HepG2 (cell line): ENCODE measurements around the gene COX7A2L. TPM values are rescaled to one million over a fixed set of nuclear protein-coding genes. Genes with fewer than 3 reads are reported as not detected.

ENCODE experiments used
- ATAC-seq: fragments of 200-7000 bp; cut with Tn5 transposase; 3 replicates; pipeline ENCODE4 v1.9.1; 2020; ENCODE audit warnings: mild to moderate bottlenecking, moderate library complexity
- BruUV-seq: library from RNA; stranded (reverse); fragments of 400-500 nt; replicated peaks from 2 replicates; lab custom pipeline; 2021; lab: Mats Ljungman, UMichigan
- CTCF ChIA-PET: fragments of 300-600 bp; formaldehyde crosslinking; extraction: SDS; loops from one replicate; lab custom pipeline; 2021; ENCODE audit warnings: low total read pairs, inconsistent platforms, low intra/inter-chr PET ratio; lab: Yijun Ruan, JAX
- POLR2A ChIA-PET: fragments of 350-600 bp; sonication (Branson Sonifier 250); formaldehyde crosslinking; loops from one replicate; lab custom pipeline; 2020; ENCODE audit warnings: antibody characterized with exemption, inconsistent platforms; lab: Yijun Ruan, JAX
- DNase-seq: peaks from one replicate; pipeline ENCODE4 v3.0.0-alpha.2; 2015; ENCODE audit warnings: low spot score
- FAIRE-seq: peaks from 3 replicates; lab custom pipeline; 2011; peaks lifted over from hg19 to GRCh38; lab: Jason Lieb, UNC
- H2AFZ ChIP-seq: one replicate; pipeline ENCODE4 v1.6.1; 2011; ENCODE audit warnings: low read length, inconsistent platforms
- H3K27ac ChIP-seq: fragments of 300-600 bp; 3 replicates; pipeline ENCODE4 v1.8.0; 2011; ENCODE audit warnings: mixed run types, mild to moderate bottlenecking, mixed read lengths, low read length, inconsistent platforms; ENCODE audit not compliant: insufficient read depth; ENCODE audit errors: extremely low read length
- H3K27me3 ChIP-seq, 2 experiments: fragments of 200-600 bp in 1 of 2; 2 replicates in 1 of 2; 3 replicates in 1 of 2; pipeline versions ENCODE4 v1.6.0 to v1.8.0; 2011; ENCODE audit warnings: low read length in 2 of 2, mild to moderate bottlenecking in 2 of 2, moderate library complexity in 2 of 2, inconsistent platforms in 1 of 2; ENCODE audit not compliant: insufficient read depth in 2 of 2, control insufficient read depth in 1 of 2
- H3K36me3 ChIP-seq, 2 experiments: fragments of 200-600 bp in 1 of 2; replicated peaks in 1 of 2; 2 replicates in 1 of 2; 3 replicates in 1 of 2; pipeline versions ENCODE4 v1.5.1 to v1.8.0; 2011; ENCODE audit warnings: low read length in 2 of 2, inconsistent platforms in 1 of 2; ENCODE audit not compliant: insufficient read depth in 2 of 2, control insufficient read depth in 1 of 2
- H3K4me1 ChIP-seq: 2 replicates; pipeline ENCODE4 v1.5.1; 2012; ENCODE audit warnings: low read length, inconsistent platforms; ENCODE audit not compliant: insufficient read depth
- H3K4me2 ChIP-seq: 2 replicates; pipeline ENCODE4 v1.6.0; 2011; ENCODE audit warnings: low read depth, low read length, inconsistent platforms
- H3K4me3 ChIP-seq, 3 experiments: fragments of 200-600 bp in 1 of 3; sonication (generic), shearing (Covaris generic) in 1 of 3; replicated peaks in 1 of 3; 2 replicates each; pipeline ENCODE4 v1.5.1; 2011 to 2016; ENCODE audit warnings: low read length in 3 of 3, inconsistent platforms in 2 of 3, low read depth in 2 of 3, mild to moderate bottlenecking in 2 of 3, control low read depth in 1 of 3, mixed read lengths in 1 of 3; ENCODE audit not compliant: insufficient read depth in 1 of 3
- H3K79me2 ChIP-seq: one replicate; pipeline ENCODE4 v1.6.1; 2011; ENCODE audit warnings: low read length, inconsistent platforms; ENCODE audit not compliant: insufficient read depth
- H3K9ac ChIP-seq: 2 replicates; pipeline ENCODE4 v1.6.0; 2011; ENCODE audit warnings: mild to moderate bottlenecking, low read depth, low read length, inconsistent platforms; ENCODE audit not compliant: insufficient read depth
- H3K9me3 ChIP-seq: 2 replicates; pipeline ENCODE4 v1.5.1; 2012; ENCODE audit warnings: mild to moderate bottlenecking, low read length
- H4K20me1 ChIP-seq: 2 replicates; pipeline ENCODE4 v1.6.0; 2011; ENCODE audit warnings: inconsistent platforms, mild to moderate bottlenecking, low read length, moderate library complexity; ENCODE audit not compliant: insufficient read depth
- BORCS8-MEF2B ChIP-seq: sonication (generic); formaldehyde crosslinking; IDR thresholded peaks from 2 replicates; pipeline ENCODE4 v1.8.0; 2022; ENCODE audit warnings: mild to moderate bottlenecking, missing genetic modification reagents
- CREB1 ChIP-seq, 2 experiments: fragments of 450-650 bp in 1 of 2; IDR thresholded peaks; 2 replicates each; pipeline ENCODE4 v1.6.1; 2016 to 2017; ENCODE audit warnings: control low read depth in 1 of 2, mild to moderate bottlenecking in 1 of 2, missing compliant biosample characterization in 1 of 2, missing genetic modification characterization in 1 of 2
- FOXA3 ChIP-seq: IDR thresholded peaks from 2 replicates; pipeline ENCODE4 v1.6.1; 2016; ENCODE audit warnings: missing genetic modification reagents, missing compliant biosample characterization
- FOXC1 ChIP-seq: sonication (generic); formaldehyde crosslinking; IDR thresholded peaks from 2 replicates; pipeline ENCODE4 v1.8.0; 2022; ENCODE audit warnings: mild to moderate bottlenecking, missing genetic modification reagents, borderline replicate concordance
- FOXP1 ChIP-seq, 2 experiments: fragments of 450-650 bp in 1 of 2; IDR thresholded peaks; 2 replicates each; pipeline ENCODE4 v1.6.1; 2017 to 2018; ENCODE audit warnings: antibody characterized with exemption in 1 of 2
- FOXP4 ChIP-seq: sonication (generic); formaldehyde crosslinking; IDR thresholded peaks from 2 replicates; pipeline ENCODE4 v1.4.0; 2020; ENCODE audit warnings: missing genetic modification reagents
- GLI4 ChIP-seq: sonication (generic); formaldehyde crosslinking; IDR thresholded peaks from 2 replicates; pipeline ENCODE4 v1.5.1; 2020; ENCODE audit warnings: missing genetic modification reagents, mild to moderate bottlenecking, moderate library complexity, borderline replicate concordance
- NFIB ChIP-seq: sonication (generic); formaldehyde crosslinking; IDR thresholded peaks from 2 replicates; pipeline ENCODE4 v1.9.0; 2021; ENCODE audit warnings: missing genetic modification reagents, mild to moderate bottlenecking, borderline replicate concordance
- SMAD3 ChIP-seq: sonication (generic); formaldehyde crosslinking; IDR thresholded peaks from 2 replicates; pipeline ENCODE4 v1.4.0; 2020; ENCODE audit warnings: missing genetic modification reagents
- YEATS4 ChIP-seq: sonication (generic); formaldehyde crosslinking; IDR thresholded peaks from 2 replicates; pipeline ENCODE4 v1.4.0; 2020; ENCODE audit warnings: missing genetic modification reagents, borderline replicate concordance
- ZEB1 ChIP-seq: IDR thresholded peaks from 2 replicates; pipeline ENCODE4 v1.6.1; 2012; ENCODE audit warnings: mild to moderate bottlenecking, low read depth, inconsistent platforms; ENCODE audit not compliant: insufficient replicate concordance
- ZFP82 ChIP-seq: sonication (generic); formaldehyde crosslinking; IDR thresholded peaks from 2 replicates; pipeline ENCODE4 v1.5.1; 2020; ENCODE audit warnings: mild to moderate bottlenecking, missing genetic modification reagents, borderline replicate concordance
- ZNF264 ChIP-seq: sonication (generic); formaldehyde crosslinking; IDR thresholded peaks from 2 replicates; pipeline ENCODE4 v1.4.0; 2020; ENCODE audit warnings: missing genetic modification reagents
- ZNF281 ChIP-seq: sonication (generic); formaldehyde crosslinking; IDR thresholded peaks from 2 replicates; pipeline ENCODE4 v1.4.0; 2020; ENCODE audit warnings: missing genetic modification reagents, borderline replicate concordance
- ZNF44 ChIP-seq: sonication (generic); formaldehyde crosslinking; IDR thresholded peaks from 2 replicates; pipeline ENCODE4 v1.5.1; 2020; ENCODE audit warnings: mild to moderate bottlenecking, missing genetic modification reagents
- ZNF816 ChIP-seq: sonication (generic); formaldehyde crosslinking; IDR thresholded peaks from 2 replicates; pipeline ENCODE4 v1.8.0; 2022; ENCODE audit warnings: missing genetic modification reagents, mild to moderate bottlenecking, borderline replicate concordance
- WGBS: methylation state at CpG from one replicate; pipeline ENCODE4 v1.1.6; 2017; ENCODE audit warnings: low lambda C conversion rate; 5-methylcytosine and 5-hydroxymethylcytosine counted together
- in situ Hi-C: cut with HindIII; loops from 2 replicates; pipeline ENCODE4 v1.10.0; 2017; ENCODE audit warnings: low pct_unique_long_range_greater_than_20kb; ENCODE audit not compliant: extremely low pct_ligation_motif_present
- intact Hi-C: fragments of 100-400 bp; cut with micrococcal nuclease; formaldehyde crosslinking; loops from one replicate; pipeline ENCODE4 v1.10.0; 2022; ENCODE audit not compliant: unreplicated experiment
- polyA plus RNA-seq, 8 experiments: library from polyadenylated mRNA; depleted of rRNA in 3 of 8; stranded (reverse) in 7 of 8; unstranded in 1 of 8; fragments of >200 nt; fragmentation: Illumina TruSeq in 4 of 8; extraction: Trizol in 4 of 8; gene quantifications; 2 replicates each; pipeline versions ENCODE4 v1.2.1 to v1.2.3, GENCODE V29; 2011 to 2016; ENCODE audit warnings: low read depth in 4 of 8, missing spikeins in 1 of 8, mixed read lengths in 1 of 8; ENCODE audit not compliant: insufficient read depth in 1 of 8
- total RNA-seq, 5 experiments: library from RNA; depleted of rRNA; stranded (reverse); fragments of >200 nt; fragmentation: Illumina TruSeq; extraction: Trizol; gene quantifications; 2 replicates each; pipeline ENCODE4 v1.2.3, GENCODE V29; 2016; ENCODE audit warnings: low read depth in 1 of 5

The COX7A2L gene
- total and polyA plus RNA-seq, 2 of the 13 experiments (the other 11 are each of a cell fraction or from before 2014, with no cell fraction given), result 155 to 201 TPM

GRCh38 chr2:42361728-42362283, 789 bp upstream of the COX7A2L start:
- Histone ChIP-seq H4K20me1 (no peaks in the 10 kb centered on the region; the same call in 1 of the 2 replicates), H3K79me2 (peaks cover 42% of the 10 kb centered on the region), H3K4me3 (peak overlapping the region; percentile 27 to 98 (median 57)), H3K4me1 (peaks cover 37% of the 10 kb centered on the region), H3K27me3 (no peaks in the 10 kb centered on the region; a peak in 1 of 5 replicates), H3K36me3 (no peaks in the 10 kb centered on the region; a peak in 1 of 5 replicates), H2AFZ (peak overlapping the region; percentile 82), H3K4me2 (peak overlapping the region; percentile 84), H3K9ac (peak overlapping the region; percentile 64), H3K9me3 (no peaks in the 10 kb centered on the region), H3K27ac (peak overlapping the region; percentile 49)
- BruUV-seq, result TSS peak; percentile 96
- whole genome bisulfite sequencing, result 0% methylated on average over 6 of the region's 6 CpGs
- CTCF ChIA-PET, result no interaction called here
- POLR2A ChIA-PET, result interaction anchor here (1.2 kb wide), 1 partner anchor 15 kb away, joined by 6 read pairs; no protein-coding TSS in a partner anchor
- intact Hi-C loops, result loop anchor here (2.0 to 5.0 kb wide), 3 partner anchors 19 to 300 kb away; partner anchors contain the start of gene KCNG3
- in situ Hi-C loops, result loop anchor here (25.0 kb wide), 1 partner anchor 500 kb away; no protein-coding TSS in a partner anchor
- FAIRE-seq (no peak), ATAC-seq (peak; percentile 21), DNase-seq (no peak)
- TF ChIP-seq ZFP82 (CRISPR knock-in tag) (0 out of 2 replicates have a peak, but pooled peaks have one; percentile 64), ZNF281 (CRISPR knock-in tag) (no peak), FOXP4 (CRISPR knock-in tag) (no peak), GLI4 (CRISPR knock-in tag) (0 out of 2 replicates have a peak, but pooled peaks have one; percentile 11), FOXC1 (0 out of 2 replicates have a peak, but pooled peaks have one; percentile 9), ZNF44 (CRISPR knock-in tag) (0 out of 2 replicates have a peak, but pooled peaks have one; percentile 6), ZNF816 (CRISPR knock-in tag) (peak; percentile 65), SMAD3 (CRISPR knock-in tag) (no peak), FOXA3 (CRISPR knock-in tag) (0 out of 2 replicates have a peak, but pooled peaks have one; percentile 5), ZNF264 (CRISPR knock-in tag) (0 out of 2 replicates have a peak, but pooled peaks have one; percentile 5), YEATS4 (CRISPR knock-in tag) (no peak), BORCS8-MEF2B (CRISPR knock-in tag) (0 out of 2 replicates have a peak, but pooled peaks have one; percentile 6), CREB1 (IDR thresholded peaks at IDR 0.05) (no peak), CREB1 (CRISPR knock-in tag; IDR thresholded peaks at IDR 0.05) (no peak), ZEB1 (peak; percentile 5), NFIB (CRISPR knock-in tag) (no peak), FOXP1 (IDR thresholded peaks at IDR 0.05) (no peak), FOXP1 (CRISPR knock-in tag; IDR thresholded peaks at IDR 0.05) (no peak)
